GM23338 (cell line): ENCODE data around the gene F11R. TPM values are rescaled to one million over a fixed set of nuclear protein-coding genes. Genes with fewer than 3 reads are reported as not detected.
A peak's percentile ranks its signal among the peaks of the same experiment; 100 is the strongest.

Experiments
- ATAC-seq: fragments of 200-7000 bp; cut with Tn5 transposase; 3 replicates; pipeline ENCODE4 v1.9.1; 2020
- DNase-seq: peaks from one replicate; pipeline ENCODE4 v3.0.0-alpha.2; 2015; ENCODE audit warnings: low spot score
- H2AFZ ChIP-seq: fragments of 200-600 bp; sonication (generic); 2 replicates; pipeline ENCODE4 v1.8.0; 2016; ENCODE audit warnings: antibody characterized with exemption, mild to moderate bottlenecking, moderate library complexity
- H3F3A ChIP-seq: fragments of 200-600 bp; sonication (generic); replicated peaks from 2 replicates; pipeline ENCODE4 v1.8.0; 2017; ENCODE audit warnings: antibody characterized with exemption, mixed run types, low read depth
- H3K27ac ChIP-seq: fragments of 200-600 bp; sonication (generic); 2 replicates; pipeline ENCODE4 v1.6.1; 2016; ENCODE audit warnings: low read depth
- H3K27me3 ChIP-seq: fragments of 200-600 bp; sonication (generic); 2 replicates; pipeline ENCODE4 v1.8.0; 2016; ENCODE audit warnings: mild to moderate bottlenecking, mixed run types, moderate library complexity; ENCODE audit not compliant: insufficient read depth
- H3K36me3 ChIP-seq: fragments of 200-600 bp; sonication (generic); 2 replicates; pipeline ENCODE4 v1.8.0; 2016; ENCODE audit warnings: mild to moderate bottlenecking; ENCODE audit not compliant: insufficient read depth
- H3K4me1 ChIP-seq: fragments of 200-600 bp; sonication (generic); 2 replicates; pipeline ENCODE4 v1.8.0; 2016; ENCODE audit warnings: mild to moderate bottlenecking, moderate library complexity; ENCODE audit not compliant: insufficient read depth
- H3K4me2 ChIP-seq: fragments of 200-600 bp; sonication (generic); 2 replicates; pipeline ENCODE4 v1.7.1; 2017; ENCODE audit warnings: mixed run types
- H3K4me3 ChIP-seq: fragments of 200-600 bp; sonication (generic); 2 replicates; pipeline ENCODE4 v1.6.1; 2016; ENCODE audit warnings: mixed run types
- H3K79me2 ChIP-seq: fragments of 200-600 bp; sonication (generic); replicated peaks from 2 replicates; pipeline ENCODE4 v1.8.0; 2017; ENCODE audit warnings: mild to moderate bottlenecking; ENCODE audit not compliant: insufficient read depth
- H3K9me2 ChIP-seq: fragments of 200-600 bp; sonication (generic); 2 replicates; pipeline ENCODE4 v1.8.0; 2017; ENCODE audit not compliant: insufficient read depth
- H4K20me1 ChIP-seq: fragments of 200-600 bp; sonication (generic); replicated peaks from 2 replicates; pipeline ENCODE4 v1.8.0; 2017; ENCODE audit warnings: mild to moderate bottlenecking; ENCODE audit not compliant: insufficient read depth
- H3K27ac Mint-ChIP-seq: 2 replicates; pipeline ENCODE4 v1.8.0; 2020; ENCODE audit warnings: inconsistent platforms, mild to moderate bottlenecking, moderate library complexity, mixed read lengths
- H3K27me3 Mint-ChIP-seq: 3 replicates; pipeline ENCODE4 v1.8.0; 2022; ENCODE audit warnings: low read depth, mild to moderate bottlenecking, moderate library complexity, mixed read lengths, inconsistent platforms; ENCODE audit not compliant: insufficient read depth, poor library complexity
- H3K36me3 Mint-ChIP-seq: 3 replicates; pipeline ENCODE4 v1.8.0; 2021; ENCODE audit warnings: low read depth, mild to moderate bottlenecking, inconsistent platforms, moderate library complexity, mixed read lengths
- H3K4me1 Mint-ChIP-seq: 3 replicates; pipeline ENCODE4 v1.8.0; 2020; ENCODE audit warnings: mild to moderate bottlenecking, inconsistent platforms, mixed read lengths
- H3K4me3 Mint-ChIP-seq: 3 replicates; pipeline ENCODE4 v1.8.0; 2021; ENCODE audit warnings: moderate library complexity, mild to moderate bottlenecking, inconsistent platforms, mixed read lengths
- H3K9me3 Mint-ChIP-seq: 3 replicates; pipeline ENCODE4 v1.8.0; 2020; ENCODE audit warnings: moderate library complexity, mild to moderate bottlenecking, inconsistent platforms, mixed read lengths
- CREB1 ChIP-seq: fragments of 250-450 bp; sonication (Bioruptor Pico); IDR thresholded peaks from 2 replicates; pipeline ENCODE4 v1.5.0; 2020; ENCODE audit warnings: low read depth, mild to moderate bottlenecking, moderate library complexity
- CTCF ChIP-seq, 2 experiments: fragments of 200-600 bp in 1 of 2; sonication (generic) in 1 of 2; conservative IDR thresholded peaks; 2 replicates each; pipeline versions ENCODE4 v1.5.1 to v1.6.1; 2016 to 2017; ENCODE audit warnings: antibody characterized with exemption in 2 of 2, low read depth in 2 of 2, mild to moderate bottlenecking in 2 of 2, moderate library complexity in 1 of 2
- POLR2AphosphoS5 ChIP-seq: IDR thresholded peaks from 2 replicates; pipeline ENCODE4 v1.6.1; 2016; ENCODE audit warnings: antibody characterized with exemption, low read depth
- REST ChIP-seq: IDR thresholded peaks from one replicate; pipeline ENCODE4 v1.6.1; 2018; ENCODE audit warnings: antibody characterized with exemption; ENCODE audit not compliant: unreplicated experiment
- ZNF331 ChIP-seq: fragments of 250-450 bp; sonication (Bioruptor Pico); IDR thresholded peaks from 2 replicates; pipeline ENCODE4 v1.5.0; 2020; ENCODE audit warnings: low read depth, mild to moderate bottlenecking, moderate library complexity
- ZNF462 ChIP-seq: fragments of 250-450 bp; sonication (Bioruptor Pico); IDR thresholded peaks from 2 replicates; pipeline ENCODE4 v1.5.0; 2020; ENCODE audit warnings: mild to moderate bottlenecking, moderate library complexity
- polyA plus RNA-seq: library from polyadenylated mRNA; unstranded; fragments of >200 nt; fragmentation: Nextera tagmentation; extraction: Ambion mirVana; gene quantifications from 2 replicates; pipeline ENCODE4 v1.2.1, GENCODE V29; 2016
- total RNA-seq: library from RNA; depleted of rRNA; stranded (reverse); fragments of >200 nt; shearing (Covaris generic); gene quantifications from 2 replicates; pipeline ENCODE4 v1.2.3, GENCODE V29; 2014

F11R gene
- total and polyA plus RNA-seq, 2 experiments from 2014 or later, result 51.0 to 169 TPM

DNA sequence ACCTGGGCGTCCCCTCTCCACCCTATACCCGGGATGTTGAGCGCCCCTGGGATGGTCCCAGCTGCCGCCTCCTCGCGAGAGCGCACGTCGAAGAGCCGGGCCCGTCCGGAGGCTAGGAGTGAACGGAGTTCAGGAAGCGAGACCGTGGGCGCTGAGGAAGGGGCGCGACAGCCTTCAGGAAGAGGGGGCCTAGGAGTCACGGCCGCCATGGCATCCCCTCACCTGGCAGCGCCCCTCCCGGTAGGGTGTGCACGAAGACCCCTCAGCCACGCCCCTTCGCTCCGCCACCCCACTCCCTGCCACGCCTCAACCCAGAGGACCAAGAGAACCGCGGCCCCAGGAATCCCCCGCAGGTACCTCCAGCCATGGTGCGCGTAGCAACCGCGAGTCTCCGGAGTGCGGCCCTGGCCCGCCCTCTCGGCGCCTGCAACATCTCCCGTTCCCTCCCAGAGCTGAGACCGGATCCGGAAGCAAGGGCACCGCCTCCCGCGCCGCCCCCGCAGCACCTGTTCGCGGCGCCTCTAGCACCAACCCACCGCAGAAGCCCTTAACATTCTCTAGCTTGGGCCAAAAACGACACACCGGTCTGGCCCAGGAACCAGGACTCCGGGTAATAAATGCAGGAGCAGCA is 17.7 kb upstream of the F11R start, which contains the start of gene TSTD1:
TSTD1 (minus strand) TSS at position 442 of the 631 bp plus-strand sequence; CDS start at position 367, 75 bp downstream.
- ATAC-seq, result peak; percentile 84
- TF ChIP-seq REST (no peak), POLR2AphosphoS5 (peak; percentile 91)

GRCh38 chr1:161037661-161038522 is 16.9 kb upstream of the F11R start:
- Histone ChIP-seq H2AFZ (peak overlapping the region; percentile 89), H3K36me3 (peaks cover 15% of the 10 kb centered on the region), H3K4me1 (peaks cover 36% of the 10 kb centered on the region), H3K27me3 (no peaks in the 10 kb centered on the region), H3K4me2 (peak overlapping the region; percentile 96), H3F3A (peaks cover 41% of the 10 kb centered on the region), H3K27ac (peak overlapping the region; percentile 70), H3K9me2 (no peaks in the 10 kb centered on the region), H4K20me1 (no peaks in the 10 kb centered on the region; the same call in 1 of the 2 replicates), H3K4me3 (peak overlapping the region; percentile 98), H3K79me2 (peaks cover 22% of the 10 kb centered on the region)
- H3K27me3 Mint-ChIP-seq, result peaks cover 8% of the 10 kb centered on the region
- no peaks in the 10 kb centered on the region; the same call in 2 of the 3 replicates for H3K9me3 Mint-ChIP-seq
- peak overlapping the region; percentile 89 for H3K4me3 Mint-ChIP-seq
- ATAC-seq (peak; percentile 37), DNase-seq (peak; percentile 54)
- H3K27ac Mint-ChIP-seq, result peak overlapping the region; percentile 87
- peaks cover 41% of the 10 kb centered on the region for H3K36me3 Mint-ChIP-seq
- peaks cover 42% of the 10 kb centered on the region for H3K4me1 Mint-ChIP-seq
- TF ChIP-seq POLR2AphosphoS5, result no peak
- TF ChIP-seq ZNF331 (CRISPR knock-in tag), result no peak
- TF ChIP-seq CREB1 (CRISPR knock-in tag), result no peak
- TF ChIP-seq CTCF (conservative IDR thresholded peaks at IDR 0.05; ENCODE audit: low read depth in 2 of 2), result no peak
- no peak for TF ChIP-seq ZNF462 (CRISPR knock-in tag)

More for the DNA sequence above, 17.7 kb upstream of the F11R start, which contains the start of gene TSTD1:
- Histone ChIP-seq H3F3A (peaks cover 46% of the 10 kb centered on the region), H2AFZ (peak within 1 kb of the TSS; percentile 89), H3K4me2 (peak within 1 kb of the TSS; percentile 96), H3K4me1 (peaks cover 36% of the 10 kb centered on the region), H3K36me3 (peaks cover 19% of the 10 kb centered on the region), H3K9me2 (no peaks in the 10 kb centered on the region), H4K20me1 (no peaks in the 10 kb centered on the region; the same call in 1 of the 2 replicates), H3K27ac (peak within 1 kb of the TSS; percentile 74), H3K4me3 (peak within 1 kb of the TSS; percentile 98), H3K27me3 (no peaks in the 10 kb centered on the region), H3K79me2 (peaks cover 29% of the 10 kb centered on the region)
- peaks cover 43% of the 10 kb centered on the region for H3K36me3 Mint-ChIP-seq
- DNase-seq, result peak; percentile 90
- H3K9me3 Mint-ChIP-seq, result no peaks in the 10 kb centered on the region; the same call in 2 of the 3 replicates
- peak within 1 kb of the TSS; percentile 89 for H3K4me3 Mint-ChIP-seq
- peaks cover 8% of the 10 kb centered on the region for H3K27me3 Mint-ChIP-seq
- peak within 1 kb of the TSS; percentile 96 for H3K27ac Mint-ChIP-seq
- H3K4me1 Mint-ChIP-seq, result peaks cover 44% of the 10 kb centered on the region
